H1 (cell line): ENCODE results near the gene KIAA0319L. TPM values are rescaled to one million over a fixed set of nuclear protein-coding genes. Genes with fewer than 3 reads are reported as not detected.

ENCODE experiments used
- CTCF ChIA-PET: fragments of 300-600 bp; sonication (Branson Sonifier 250); formaldehyde crosslinking; loops from one replicate; lab custom pipeline; 2021; ENCODE audit not compliant: partially characterized antibody; lab: Charles Lee
- POLR2A ChIA-PET: fragments of 300-600 bp; sonication (Branson Sonifier 250); formaldehyde crosslinking; loops from one replicate; lab custom pipeline; 2021; ENCODE audit warnings: inconsistent platforms; ENCODE audit not compliant: partially characterized antibody; lab: Charles Lee
- DNase-seq, 2 experiments: peaks; one replicate each; pipeline versions ENCODE4 v3.0.0 to v3.0.0-alpha.2; 2010 to 2022; ENCODE audit warnings: low spot score in 2 of 2, low read depth in 1 of 2, mixed read lengths in 1 of 2
- FAIRE-seq: peaks from 2 replicates; lab custom pipeline; 2011; peaks lifted over from hg19 to GRCh38; lab: Jason Lieb, UNC
- H2AFZ ChIP-seq: 2 replicates; pipeline ENCODE4 v1.8.1; 2012; ENCODE audit warnings: low read length, inconsistent platforms
- H2AK5ac ChIP-seq: 2 replicates; pipeline ENCODE4 v1.6.1; 2013; ENCODE audit warnings: low read depth, low read length
- H2BK120ac ChIP-seq: replicated peaks from 2 replicates; pipeline ENCODE3; 2013; ENCODE audit warnings: low read depth, low read length, inconsistent platforms
- H2BK12ac ChIP-seq: 2 replicates; pipeline ENCODE4 v1.6.1; 2013; ENCODE audit warnings: low read depth, low read length
- H2BK15ac ChIP-seq: 2 replicates; pipeline ENCODE4 v1.6.1; 2013; ENCODE audit warnings: low read length
- H2BK20ac ChIP-seq: 2 replicates; pipeline ENCODE4 v1.6.1; 2013; ENCODE audit warnings: low read length
- H2BK5ac ChIP-seq: 2 replicates; pipeline ENCODE4 v1.6.1; 2013; ENCODE audit warnings: low read depth, low read length
- H3K14ac ChIP-seq: 2 replicates; pipeline ENCODE4 v1.6.1; 2013; ENCODE audit warnings: inconsistent platforms; ENCODE audit not compliant: insufficient read length
- H3K18ac ChIP-seq: 2 replicates; pipeline ENCODE4 v1.6.1; 2013; ENCODE audit warnings: low read length; ENCODE audit errors: extremely low read depth
- H3K23ac ChIP-seq: 2 replicates; pipeline ENCODE4 v1.6.1; 2013; ENCODE audit warnings: inconsistent platforms; ENCODE audit not compliant: insufficient read length
- H3K23me2 ChIP-seq: 2 replicates; pipeline ENCODE4 v1.6.1; 2013; ENCODE audit warnings: low read depth, low read length
- H3K27ac ChIP-seq: 2 replicates; pipeline ENCODE4 v1.6.1; 2011; ENCODE audit warnings: low read depth, low read length, inconsistent platforms
- H3K27me3 ChIP-seq, 4 experiments: replicated peaks in 1 of 4; 1 replicate in 1 of 4; 2 replicates in 3 of 4; pipeline versions ENCODE4 v1.6.1 to v1.8.1; 2011 to 2013; ENCODE audit warnings: low read length in 3 of 4, mild to moderate bottlenecking in 3 of 4, inconsistent platforms in 2 of 4, mixed read lengths in 2 of 4, moderate library complexity in 1 of 4; ENCODE audit not compliant: control insufficient read depth in 3 of 4, insufficient read depth in 3 of 4; ENCODE audit errors: extremely low read depth in 1 of 4
- H3K36me3 ChIP-seq, 4 experiments: 2 replicates each; pipeline versions ENCODE4 v1.6.1 to v1.8.1; 2011 to 2013; ENCODE audit warnings: mild to moderate bottlenecking in 4 of 4, low read length in 3 of 4, moderate library complexity in 2 of 4, control low read depth in 1 of 4, inconsistent platforms in 1 of 4; ENCODE audit not compliant: insufficient read depth in 4 of 4, control insufficient read depth in 2 of 4
- H3K4ac ChIP-seq: replicated peaks from 2 replicates; pipeline ENCODE3; 2013; ENCODE audit warnings: low read length, low read depth, mixed read lengths, inconsistent platforms; ENCODE audit not compliant: insufficient read length
- H3K4me1 ChIP-seq, 4 experiments: replicated peaks in 1 of 4; 1 replicate in 1 of 4; 2 replicates in 3 of 4; pipeline versions ENCODE4 v1.6.1 to v1.8.1; 2011 to 2013; ENCODE audit warnings: low read length in 3 of 4, inconsistent platforms in 2 of 4, mixed read lengths in 1 of 4; ENCODE audit not compliant: insufficient read depth in 4 of 4, control insufficient read depth in 3 of 4
- H3K4me2 ChIP-seq, 2 experiments: 2 replicates each; pipeline versions ENCODE4 v1.6.1 to v1.8.1; 2011 to 2013; ENCODE audit warnings: low read depth in 2 of 2, low read length in 2 of 2, control low read depth in 1 of 2, inconsistent platforms in 1 of 2, mild to moderate bottlenecking in 1 of 2; ENCODE audit not compliant: insufficient read depth in 1 of 2
- H3K4me3 ChIP-seq, 4 experiments: fragments of 200-600, 300-600 bp in 1 of 4; sonication (generic), shearing (Covaris generic), sonication (Bioruptor Twin) in 1 of 4; 2 replicates each; pipeline versions ENCODE4 v1.5.1 to v1.8.1; 2011 to 2016; ENCODE audit warnings: low read length in 4 of 4, low read depth in 3 of 4, control low read depth in 2 of 4, inconsistent platforms in 2 of 4, mild to moderate bottlenecking in 2 of 4, mixed read lengths in 1 of 4, moderate library complexity in 1 of 4; ENCODE audit not compliant: insufficient read depth in 2 of 4; ENCODE audit errors: extremely low read depth in 1 of 4
- H3K56ac ChIP-seq: replicated peaks from 2 replicates; pipeline ENCODE3; 2013; ENCODE audit warnings: low read depth, mild to moderate bottlenecking, mixed read lengths, low read length, inconsistent platforms; ENCODE audit not compliant: insufficient read length
- H3K79me1 ChIP-seq: 2 replicates; pipeline ENCODE4 v1.6.1; 2013; ENCODE audit warnings: low read depth, low read length, control low read depth
- H3K79me2 ChIP-seq, 2 experiments: 2 replicates each; pipeline versions ENCODE4 v1.6.1 to v1.8.1; 2012 to 2013; ENCODE audit warnings: low read length in 2 of 2, mild to moderate bottlenecking in 2 of 2, inconsistent platforms in 1 of 2; ENCODE audit not compliant: insufficient read depth in 2 of 2, control insufficient read depth in 1 of 2
- H3K9ac ChIP-seq, 4 experiments: replicated peaks in 1 of 4; 1 replicate in 1 of 4; 2 replicates in 3 of 4; pipeline versions ENCODE4 v1.6.1 to v1.8.1; 2011 to 2013; ENCODE audit warnings: low read depth in 3 of 4, low read length in 3 of 4, control low read depth in 2 of 4, mild to moderate bottlenecking in 2 of 4, moderate library complexity in 2 of 4, inconsistent platforms in 1 of 4; ENCODE audit errors: extremely low read depth in 1 of 4
- H3K9me3 ChIP-seq, 2 experiments: 2 replicates each; pipeline versions ENCODE4 v1.6.1 to v1.8.1; 2012 to 2013; ENCODE audit warnings: mild to moderate bottlenecking in 2 of 2, moderate library complexity in 2 of 2, control low read depth in 1 of 2, inconsistent platforms in 1 of 2, low read depth in 1 of 2, low read length in 1 of 2, mixed read lengths in 1 of 2; ENCODE audit not compliant: insufficient read depth in 2 of 2
- H4K20me1 ChIP-seq, 2 experiments: replicated peaks in 1 of 2; 2 replicates each; pipeline versions ENCODE3 to v1.8.1; 2011 to 2013; ENCODE audit warnings: inconsistent platforms in 2 of 2, low read length in 2 of 2, mild to moderate bottlenecking in 1 of 2; ENCODE audit not compliant: insufficient read depth in 2 of 2, control insufficient read depth in 1 of 2
- H4K5ac ChIP-seq: 2 replicates; pipeline ENCODE4 v1.6.1; 2013; ENCODE audit warnings: low read length, low read depth, mixed read lengths, inconsistent platforms; ENCODE audit not compliant: insufficient read length
- H4K8ac ChIP-seq: 2 replicates; pipeline ENCODE4 v1.8.0; 2013; ENCODE audit warnings: mild to moderate bottlenecking, moderate library complexity, low read length, inconsistent platforms; ENCODE audit not compliant: insufficient read depth; ENCODE audit errors: extremely low read depth
- H4K91ac ChIP-seq: replicated peaks from 2 replicates; pipeline ENCODE3; 2013; ENCODE audit warnings: low read length, mixed read lengths, inconsistent platforms; ENCODE audit not compliant: insufficient read length
- BCL11A ChIP-seq, 2 experiments: IDR thresholded peaks; one replicate each; pipeline ENCODE4 v1.6.1; 2011; ENCODE audit warnings: low read depth in 2 of 2, low read length in 2 of 2, mild to moderate bottlenecking in 2 of 2
- BRCA1 ChIP-seq: IDR thresholded peaks from 2 replicates; pipeline ENCODE4 v1.6.1; 2012; ENCODE audit warnings: low read depth, low read length, improper control_type of control experiment
- CHD2 ChIP-seq: IDR thresholded peaks from 2 replicates; pipeline ENCODE4 v1.6.1; 2012; ENCODE audit warnings: low read length, improper control_type of control experiment
- CREB1 ChIP-seq: IDR thresholded peaks from 2 replicates; pipeline ENCODE4 v1.6.1; 2012; ENCODE audit warnings: inconsistent platforms
- KDM4A ChIP-seq: IDR thresholded peaks from one replicate; pipeline ENCODE4 v1.7.1; 2012; ENCODE audit warnings: low read depth, mild to moderate bottlenecking, moderate library complexity, low read length, inconsistent platforms; ENCODE audit not compliant: severe bottlenecking
- MAFK ChIP-seq: IDR thresholded peaks from 2 replicates; pipeline ENCODE4 v1.6.1; 2012; ENCODE audit warnings: low read depth, mild to moderate bottlenecking, improper control_type of control experiment, low read length
- NRF1 ChIP-seq: IDR thresholded peaks from 2 replicates; pipeline ENCODE4 v1.6.1; 2011; ENCODE audit warnings: mild to moderate bottlenecking, low read depth, low read length, improper control_type of control experiment
- PHF8 ChIP-seq: fragments of 200-600 bp; sonication (generic); conservative IDR thresholded peaks from 2 replicates; pipeline ENCODE4 v1.7.1; 2012; ENCODE audit warnings: low read depth, mild to moderate bottlenecking, inconsistent platforms, low read length, moderate library complexity
- SUZ12 ChIP-seq: fragments of 200-600 bp; sonication (generic); IDR thresholded peaks from 2 replicates; pipeline ENCODE4 v1.6.1; 2012; ENCODE audit warnings: mild to moderate bottlenecking, inconsistent platforms, low read length, moderate library complexity, mixed read lengths
- ZNF274 ChIP-seq: IDR thresholded peaks from 2 replicates; pipeline ENCODE4 v1.7.0; 2012; ENCODE audit warnings: low read length, borderline replicate concordance; ENCODE audit errors: extremely low read depth
- WGBS, 2 experiments: shearing (Covaris generic) in 1 of 2; methylation state at CpG; one replicate each; pipeline versions ENCODE4 v1.1.6 to v1.1.7; 2013 to 2015; ENCODE audit warnings: low lambda C conversion rate in 2 of 2, mixed read lengths in 2 of 2, inconsistent platforms in 1 of 2, low coverage in 1 of 2, missing lambda C conversion rate in 1 of 2; ENCODE audit not compliant: insufficient replicate concordance in 2 of 2, insufficient coverage in 1 of 2, insufficient read length in 1 of 2; ENCODE audit errors: extremely low coverage in 1 of 2, missing lambda C conversion rate in 1 of 2; 5-methylcytosine and 5-hydroxymethylcytosine counted together
- polyA plus RNA-seq, 7 experiments: library from polyadenylated mRNA; depleted of rRNA in 3 of 7; stranded (reverse) in 5 of 7; unstranded in 2 of 7; fragments of >200 nt in 5 of 7; fragments of 200-250 nt in 2 of 7; gene quantifications; 1 replicate in 5 of 7; 2 replicates in 1 of 7; 4 replicates in 1 of 7; pipeline versions ENCODE4 v1.2.1 to v1.2.3, GENCODE V29; 2011 to 2013; ENCODE audit warnings: missing spikeins in 2 of 7, mixed read lengths in 2 of 7
- total RNA-seq: library from RNA; stranded (reverse); fragmentation: NEBNext Ultra II Directional; extraction: Animal tissue kit (Norgen Biotek cat#: 25700); gene quantifications from 2 replicates; pipeline ENCODE4 v1.2.1, GENCODE V29; 2021
- TF ChIP-seq, protein P1 (sequence below): IDR thresholded peaks from 2 replicates; pipeline ENCODE4 v1.6.1; 2012; ENCODE audit warnings: low read length, inconsistent platforms
- TF ChIP-seq, protein P2 (sequence below): IDR thresholded peaks from 2 replicates; pipeline ENCODE4 v1.6.1; 2011; ENCODE audit warnings: low read length, improper control_type of control experiment

The KIAA0319L gene
- total and polyA plus RNA-seq, 2 of the 8 experiments (the other 6 are each of a cell fraction or from before 2014, with no cell fraction given) = 40.1 to 55.7 TPM

DNA sequence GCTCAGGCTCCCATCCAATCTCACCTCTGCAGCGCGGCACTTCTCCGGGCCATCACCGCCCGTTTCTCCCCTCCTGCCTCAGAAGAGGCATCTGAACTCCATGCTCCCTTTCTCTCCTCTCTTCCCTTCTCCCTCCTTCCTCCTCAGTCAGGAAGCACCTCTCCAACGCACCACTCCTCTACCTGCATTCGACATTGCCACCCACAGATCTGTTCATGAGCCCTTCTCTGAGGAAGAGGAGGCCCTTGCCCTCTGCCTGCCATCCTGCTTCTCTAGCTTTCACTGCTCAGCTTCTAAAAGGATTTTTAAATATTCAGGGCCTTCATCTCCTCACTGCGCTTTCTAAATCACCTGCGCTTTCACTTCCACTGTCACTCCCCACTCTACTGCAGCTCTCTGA is 120.0 kb downstream of the KIAA0319L start:
- no peak overlapping the region for H3K18ac ChIP-seq
- no peak overlapping the region for H2AFZ ChIP-seq
- no peak overlapping the region for H2AK5ac ChIP-seq
- no peak overlapping the region for H4K5ac ChIP-seq
- H3K9me3 ChIP-seq = no peaks in the 10 kb centered on the region
- H4K8ac ChIP-seq = no peak overlapping the region
- peaks cover 0 to 3% of the 10 kb centered on the region in 2 experiments for H4K20me1 ChIP-seq
- CTCF ChIA-PET = interaction anchor here (0.7 to 12.9 kb wide), 9 partner anchors 10 to 353 kb away, joined by 3 to 134 read pairs (median 3); no protein-coding TSS in a partner anchor
- POLR2A ChIA-PET = interaction anchor here (0.5 to 1.6 kb wide), 2 partner anchors 43 to 258 kb away, joined by 3 read pairs; no protein-coding TSS in a partner anchor
- WGBS, 2 experiments = 94% methylated on average over 9 of the region's 9 CpGs; no CpG with 5 or more reads in 1 of the 2 experiments
- peaks cover 28 to 64% (median 40%) of the 10 kb centered on the region in 4 experiments; a peak in 7 of 8 replicates for H3K36me3 ChIP-seq
- no peaks in the 10 kb centered on the region for H3K79me1 ChIP-seq
- H3K4ac ChIP-seq = no peak overlapping the region
- H4K91ac ChIP-seq = no peak overlapping the region
- no peak overlapping the region for H3K56ac ChIP-seq
- H3K14ac ChIP-seq = no peak overlapping the region
- DNase-seq (no peak), FAIRE-seq (no peak)
- H3K4me3 ChIP-seq = no peak overlapping the region
- no peak overlapping the region for H2BK120ac ChIP-seq
- no peak overlapping the region for H2BK20ac ChIP-seq
- H2BK12ac ChIP-seq = no peak overlapping the region
- no peak overlapping the region for H2BK15ac ChIP-seq
- no peaks in the 10 kb centered on the region for H3K79me2 ChIP-seq
- H3K23me2 ChIP-seq = no peaks in the 10 kb centered on the region
- no peaks in the 10 kb centered on the region for H3K27me3 ChIP-seq
- H3K23ac ChIP-seq = no peak overlapping the region
- no peaks in the 10 kb centered on the region for H3K4me1 ChIP-seq
- H3K9ac ChIP-seq = no peak overlapping the region
- H2BK5ac ChIP-seq = no peak overlapping the region
- no peak overlapping the region for H3K4me2 ChIP-seq
- no peak overlapping the region for H3K27ac ChIP-seq
- no peak for TF ChIP-seq KDM4A
- no peak for TF ChIP-seq MAFK
- TF ChIP-seq CHD2 = no peak
- no peak for TF ChIP-seq BRCA1
- no peak for TF ChIP-seq NRF1
- TF ChIP-seq SUZ12 = no peak
- no peak for TF ChIP-seq PHF8
- no peak for TF ChIP-seq ZNF274
- no peak for TF ChIP-seq BCL11A (IDR thresholded peaks at IDR 0.05; ENCODE audit: low read depth in 2 of 2, low read length in 2 of 2)
- TF ChIP-seq, protein P1, sequence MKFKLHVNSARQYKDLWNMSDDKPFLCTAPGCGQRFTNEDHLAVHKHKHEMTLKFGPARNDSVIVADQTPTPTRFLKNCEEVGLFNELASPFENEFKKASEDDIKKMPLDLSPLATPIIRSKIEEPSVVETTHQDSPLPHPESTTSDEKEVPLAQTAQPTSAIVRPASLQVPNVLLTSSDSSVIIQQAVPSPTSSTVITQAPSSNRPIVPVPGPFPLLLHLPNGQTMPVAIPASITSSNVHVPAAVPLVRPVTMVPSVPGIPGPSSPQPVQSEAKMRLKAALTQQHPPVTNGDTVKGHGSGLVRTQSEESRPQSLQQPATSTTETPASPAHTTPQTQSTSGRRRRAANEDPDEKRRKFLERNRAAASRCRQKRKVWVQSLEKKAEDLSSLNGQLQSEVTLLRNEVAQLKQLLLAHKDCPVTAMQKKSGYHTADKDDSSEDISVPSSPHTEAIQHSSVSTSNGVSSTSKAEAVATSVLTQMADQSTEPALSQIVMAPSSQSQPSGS = no peak
- TF ChIP-seq, protein P2, sequence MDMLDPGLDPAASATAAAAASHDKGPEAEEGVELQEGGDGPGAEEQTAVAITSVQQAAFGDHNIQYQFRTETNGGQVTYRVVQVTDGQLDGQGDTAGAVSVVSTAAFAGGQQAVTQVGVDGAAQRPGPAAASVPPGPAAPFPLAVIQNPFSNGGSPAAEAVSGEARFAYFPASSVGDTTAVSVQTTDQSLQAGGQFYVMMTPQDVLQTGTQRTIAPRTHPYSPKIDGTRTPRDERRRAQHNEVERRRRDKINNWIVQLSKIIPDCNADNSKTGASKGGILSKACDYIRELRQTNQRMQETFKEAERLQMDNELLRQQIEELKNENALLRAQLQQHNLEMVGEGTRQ = no peak
- TF ChIP-seq CREB1 = no peak
